Measurements from ENCODE around the gene ADAM21.
"Not testable (repeated sequence)": the region's sequence is repeated elsewhere in the genome, so short reads cannot be mapped to it uniquely, and the experiment has no call there.

The ADAM21 gene

GRCh38 chr14:70451874-70452273 lies at the start of gene ADAM21:
Gene ADAM21 (plus strand): TSS chr14:70452174. CDS start chr14:70457500, 5,326 bp downstream.
- DNase-seq (ENCODE audit: low read depth in 2 of 3, low spot score in 2 of 3): no peak

GRCh38 chr14:70403335-70403734 lies 48.6 kb upstream of the ADAM21 start:
- DNase-seq (ENCODE audit: low read depth in 2 of 3, low spot score in 2 of 3): not testable (repeated sequence)

- not testable (repeated sequence) for DNase-seq (ENCODE audit: low read depth in 2 of 3, low spot score in 2 of 3)
Measured at GRCh38 chr14:70406216-70406615, 45.8 kb upstream of the ADAM21 start.

GRCh38 chr14:70407621-70408020 lies 44.4 kb upstream of the ADAM21 start:
- no peak for DNase-seq (ENCODE audit: low read depth in 2 of 3, low spot score in 2 of 3)

- no peak for DNase-seq (ENCODE audit: low read depth in 2 of 3, low spot score in 2 of 3)
Measured at GRCh38 chr14:70415788-70416187, 36.2 kb upstream of the ADAM21 start.

GRCh38 chr14:70416338-70416724 lies 35.6 kb upstream of the ADAM21 start:
- DNase-seq (ENCODE audit: low read depth in 2 of 3, low spot score in 2 of 3): no peak

- DNase-seq (ENCODE audit: low read depth in 2 of 3, low spot score in 2 of 3): peak; percentile 3 to 15 (median 7)
Measured at GRCh38 chr14:70416725-70417349, 35.1 kb upstream of the ADAM21 start, which contains the start of gene SYNJ2BP. Gene SYNJ2BP (minus strand): TSS chr14:70417090. CDS start chr14:70416963, 127 bp downstream.

- not testable (repeated sequence) for DNase-seq (ENCODE audit: low read depth in 2 of 3, low spot score in 2 of 3)
Measured at GRCh38 chr14:70419270-70419931, 32.6 kb upstream of the ADAM21 start.

GRCh38 chr14:70422538-70422937 lies 29.4 kb upstream of the ADAM21 start:
- DNase-seq (ENCODE audit: low read depth in 2 of 3, low spot score in 2 of 3): no peak

GRCh38 chr14:70425354-70425753 lies 26.6 kb upstream of the ADAM21 start:
- no peak for DNase-seq (ENCODE audit: low read depth in 2 of 3, low spot score in 2 of 3)

- DNase-seq (ENCODE audit: low read depth in 2 of 3, low spot score in 2 of 3): not testable (repeated sequence)
Measured at GRCh38 chr14:70426555-70426954, 25.4 kb upstream of the ADAM21 start.

- no peak for DNase-seq (ENCODE audit: low read depth in 2 of 3, low spot score in 2 of 3)
Measured at GRCh38 chr14:70436867-70437266, 15.1 kb upstream of the ADAM21 start.

GRCh38 chr14:70441641-70442040 lies 10.3 kb upstream of the ADAM21 start:
- DNase-seq (ENCODE audit: low read depth in 2 of 3, low spot score in 2 of 3): no peak

- DNase-seq (ENCODE audit: low read depth in 2 of 3, low spot score in 2 of 3): no peak
Measured at GRCh38 chr14:70442750-70443149, 9.2 kb upstream of the ADAM21 start.

- DNase-seq (ENCODE audit: low read depth in 2 of 3, low spot score in 2 of 3): no peak
Measured at GRCh38 chr14:70448633-70449340, 3.2 kb upstream of the ADAM21 start.

- DNase-seq (ENCODE audit: low read depth in 2 of 3, low spot score in 2 of 3): no peak
Measured at GRCh38 chr14:70454731-70455130, 2.8 kb downstream of the ADAM21 start.

GRCh38 chr14:70468731-70469130 lies 16.8 kb downstream of the ADAM21 start:
- no peak for DNase-seq (ENCODE audit: low read depth in 2 of 3, low spot score in 2 of 3)

GRCh38 chr14:70470863-70471563 lies 19.0 kb downstream of the ADAM21 start:
- DNase-seq (ENCODE audit: low read depth in 2 of 3, low spot score in 2 of 3): not testable (repeated sequence)

GRCh38 chr14:70472253-70473159 lies 20.5 kb downstream of the ADAM21 start:
- no peak for DNase-seq (ENCODE audit: low read depth in 2 of 3, low spot score in 2 of 3)

GRCh38 chr14:70473825-70474224 lies 21.9 kb downstream of the ADAM21 start:
- DNase-seq (ENCODE audit: low read depth in 2 of 3, low spot score in 2 of 3): no peak
